GM12872 (cell line): Measurements from ENCODE around the gene LGI1.

ENCODE experiments used
- TF ChIP-seq, protein P1 (sequence below): IDR thresholded peaks from 3 replicates; pipeline ENCODE4 v1.5.1; 2011; ENCODE audit warnings: low read depth, mild to moderate bottlenecking, low read length, moderate library complexity; ENCODE audit not compliant: insufficient read depth

The LGI1 gene

DNA sequence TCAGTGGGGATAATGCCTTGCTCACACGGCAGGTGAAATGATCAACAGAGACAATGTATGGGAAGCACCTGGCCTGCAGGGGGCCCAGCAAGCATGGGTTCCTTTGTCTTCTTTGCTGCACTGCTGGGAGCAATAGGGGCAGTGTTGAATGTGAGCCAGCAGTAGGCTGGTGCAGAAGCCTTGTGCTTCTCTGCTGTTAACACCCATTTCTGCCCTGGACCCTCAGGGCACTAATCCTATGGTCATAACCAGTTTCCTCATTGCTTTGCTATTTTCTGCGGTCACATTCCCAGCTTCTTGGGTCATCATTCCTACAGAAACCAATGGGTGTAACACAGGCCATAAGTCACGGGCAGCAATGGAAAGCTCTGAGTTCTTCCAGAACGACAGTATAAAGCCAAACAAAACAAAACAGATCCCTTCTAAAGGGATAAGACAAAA lies 10.9 kb upstream of the LGI1 start:
- TF ChIP-seq, protein P1, sequence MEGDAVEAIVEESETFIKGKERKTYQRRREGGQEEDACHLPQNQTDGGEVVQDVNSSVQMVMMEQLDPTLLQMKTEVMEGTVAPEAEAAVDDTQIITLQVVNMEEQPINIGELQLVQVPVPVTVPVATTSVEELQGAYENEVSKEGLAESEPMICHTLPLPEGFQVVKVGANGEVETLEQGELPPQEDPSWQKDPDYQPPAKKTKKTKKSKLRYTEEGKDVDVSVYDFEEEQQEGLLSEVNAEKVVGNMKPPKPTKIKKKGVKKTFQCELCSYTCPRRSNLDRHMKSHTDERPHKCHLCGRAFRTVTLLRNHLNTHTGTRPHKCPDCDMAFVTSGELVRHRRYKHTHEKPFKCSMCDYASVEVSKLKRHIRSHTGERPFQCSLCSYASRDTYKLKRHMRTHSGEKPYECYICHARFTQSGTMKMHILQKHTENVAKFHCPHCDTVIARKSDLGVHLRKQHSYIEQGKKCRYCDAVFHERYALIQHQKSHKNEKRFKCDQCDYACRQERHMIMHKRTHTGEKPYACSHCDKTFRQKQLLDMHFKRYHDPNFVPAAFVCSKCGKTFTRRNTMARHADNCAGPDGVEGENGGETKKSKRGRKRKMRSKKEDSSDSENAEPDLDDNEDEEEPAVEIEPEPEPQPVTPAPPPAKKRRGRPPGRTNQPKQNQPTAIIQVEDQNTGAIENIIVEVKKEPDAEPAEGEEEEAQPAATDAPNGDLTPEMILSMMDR = peak; percentile 61

DNA sequence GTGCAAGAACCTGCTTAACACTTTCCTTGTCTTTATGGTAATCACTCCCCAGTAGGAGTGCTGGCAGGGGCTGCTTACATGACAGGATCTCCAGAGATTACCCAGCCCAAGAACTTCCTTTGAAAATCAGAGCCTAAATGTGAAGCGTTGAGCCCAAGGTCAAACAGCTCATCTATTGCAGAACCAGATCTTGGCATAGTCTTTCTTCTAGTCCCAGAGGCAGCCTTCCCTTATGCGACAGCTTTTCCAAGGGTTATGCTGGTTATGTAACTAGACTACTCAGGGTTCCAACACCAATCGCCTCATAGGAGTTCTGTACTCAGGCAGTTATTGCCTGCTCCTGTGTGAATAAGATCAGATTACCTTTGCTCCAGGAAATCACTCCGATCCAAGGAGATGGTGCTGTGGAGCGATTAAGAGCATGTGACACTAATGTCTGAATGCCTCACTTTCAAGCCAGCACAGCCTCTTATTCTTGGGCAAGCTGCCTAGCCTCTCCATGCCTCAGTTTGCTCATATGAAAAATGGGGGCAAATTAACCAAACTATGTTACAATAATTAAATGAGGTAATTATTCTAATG lies 8.4 kb upstream of the LGI1 start:
- TF ChIP-seq, protein P1 = no peak

DNA sequence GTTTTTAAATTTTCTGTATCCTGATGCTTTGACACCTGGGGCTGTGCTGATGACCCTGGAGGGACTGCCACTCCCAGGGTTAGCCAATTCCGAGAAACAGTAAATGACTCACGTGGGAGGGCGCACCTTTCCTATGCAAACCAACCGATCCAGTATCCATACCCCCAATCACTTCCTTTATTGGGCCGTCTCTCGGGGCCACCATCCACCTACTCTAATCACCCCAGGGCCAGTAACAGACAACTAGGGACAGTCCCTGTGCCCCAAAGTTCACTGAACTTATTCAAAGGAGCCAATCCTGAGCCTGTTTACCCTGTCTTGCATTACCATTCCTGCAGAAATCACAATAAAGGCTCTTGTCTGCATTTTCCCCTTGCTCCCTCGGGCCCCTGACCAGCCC lies 6.6 kb upstream of the LGI1 start:
- TF ChIP-seq, protein P1 = no peak

DNA sequence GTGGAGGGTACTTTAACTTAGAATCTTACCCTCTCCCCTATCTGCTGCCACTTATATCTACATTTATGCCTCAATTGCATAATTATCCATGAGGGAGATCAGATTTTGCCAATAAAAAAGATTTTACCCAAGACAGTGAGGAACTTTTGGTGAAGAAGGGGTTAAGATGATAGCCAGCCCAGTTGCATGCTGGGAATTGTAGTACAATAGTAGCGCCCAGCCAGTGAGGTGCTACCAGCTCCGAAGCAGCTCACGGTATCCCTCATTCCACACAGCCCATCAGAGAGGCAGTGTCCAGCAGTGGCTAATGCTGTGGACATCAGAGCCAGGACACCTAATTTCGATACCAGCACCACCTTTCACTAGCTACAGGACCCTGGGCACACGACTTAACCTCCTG lies 5.9 kb upstream of the LGI1 start:
- TF ChIP-seq, protein P1 = no peak

DNA sequence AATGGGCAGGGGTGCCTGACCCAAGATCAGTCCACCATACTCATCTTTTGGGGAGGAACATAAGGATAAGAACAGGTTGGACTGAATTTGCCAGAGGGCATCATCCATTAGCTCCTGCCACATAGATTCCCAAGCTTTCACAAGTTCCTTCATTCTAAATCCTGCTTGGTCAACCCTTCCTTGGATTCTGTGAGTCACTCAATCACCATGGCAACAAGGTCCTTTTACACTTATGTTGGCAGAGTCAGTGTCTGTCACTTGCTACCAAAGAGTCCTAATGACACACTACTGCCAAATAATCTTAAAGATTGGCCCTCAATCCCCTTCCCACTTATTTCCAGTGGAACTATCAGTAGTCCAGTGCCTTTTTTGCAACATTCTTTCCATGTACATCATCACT lies 5.0 kb upstream of the LGI1 start:
- TF ChIP-seq, protein P1 = no peak

DNA sequence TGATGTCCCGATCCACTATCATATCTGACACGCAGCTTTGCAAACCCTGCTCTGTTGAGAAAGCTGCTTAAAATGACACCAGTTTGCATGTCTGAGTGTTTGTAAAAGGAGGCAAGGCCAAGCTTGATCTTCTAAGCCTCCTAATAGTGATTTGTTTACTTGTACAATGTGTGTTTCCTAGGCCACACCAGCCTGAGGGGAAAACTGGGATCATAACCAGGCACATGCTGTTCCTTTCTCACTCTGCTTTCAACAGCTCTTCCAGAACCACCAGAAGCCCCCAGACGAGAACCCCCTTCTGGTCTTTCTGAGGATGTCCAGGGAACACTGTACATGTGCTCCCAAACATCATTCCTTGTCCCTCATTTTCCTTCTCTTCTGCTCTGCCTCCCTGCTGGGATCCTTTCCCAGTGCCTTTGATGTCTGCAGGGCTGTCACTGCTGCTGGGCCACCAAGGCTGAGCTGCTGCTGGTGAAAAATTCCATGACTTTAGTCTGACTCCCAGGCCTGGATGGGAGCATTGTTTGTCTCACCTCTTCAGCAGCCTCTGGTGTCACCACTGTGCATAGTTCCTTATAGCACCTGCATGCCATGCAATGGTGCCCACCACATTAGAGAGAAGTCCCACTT lies 4.0 kb upstream of the LGI1 start:
- TF ChIP-seq, protein P1 = no peak

DNA sequence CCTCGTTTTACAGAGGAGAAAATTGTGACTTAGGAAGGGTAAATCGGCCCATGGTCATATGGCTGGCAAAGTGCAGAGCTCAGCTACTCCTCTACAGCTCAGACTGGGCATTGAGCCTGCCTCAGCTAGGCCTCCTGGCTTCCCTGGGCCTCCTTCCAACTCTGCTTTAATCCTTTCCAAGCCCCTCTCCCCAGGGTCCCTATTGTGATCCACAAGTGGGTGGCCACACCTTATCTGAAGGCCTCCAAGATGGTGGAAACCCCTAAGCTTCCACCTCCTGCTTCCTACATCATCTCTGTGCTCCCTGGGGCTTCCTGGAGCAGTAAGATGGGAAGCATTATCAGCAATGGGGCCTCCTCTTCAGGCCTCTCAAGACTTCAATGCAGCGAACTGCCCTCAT lies 3.0 kb upstream of the LGI1 start:
- TF ChIP-seq, protein P1 = no peak
